Fibroblast of lung (primary cell): Measurements from ENCODE around the gene CORO1C.

ENCODE experiments used
- CTCF ChIP-seq, 2 donors: IDR thresholded peaks in 1 of 2; conservative IDR thresholded peaks in 1 of 2; 1 replicate in 1 of 2; 2 replicates in 1 of 2; pipeline ENCODE4 v1.5.1; 2011 to 2012; ENCODE audit warnings: low read length in 2 of 2, control low read depth in 1 of 2, inconsistent platforms in 1 of 2, low read depth in 1 of 2, mild to moderate bottlenecking in 1 of 2
- EZH2 ChIP-seq: IDR thresholded peaks from 2 replicates; pipeline ENCODE4 v1.5.1; 2012; ENCODE audit warnings: low read length, control low read depth, mild to moderate bottlenecking; ENCODE audit errors: missing control alignments

- TF ChIP-seq CTCF (conservative IDR thresholded peaks at IDR 0.05 in 1 of 2, IDR thresholded peaks at IDR 0.05 in 1 of 2; ENCODE audit: low read depth in 1 of 2, low read length in 2 of 2) (no peak), EZH2 (no peak)
Measured at GRCh38 chr12:108678104-108678730, 53.1 kb downstream of the CORO1C start.
